ENCODE data around the gene HNRNPA3. TPM values are rescaled to one million over a fixed set of nuclear protein-coding genes. Genes with fewer than 3 reads are reported as not detected.

Gene HNRNPA3
- total and polyA plus RNA-seq, 2 of the 13 experiments (the other 11 are each of a cell fraction or from before 2014, with no cell fraction given): 73.3 to 97.7 TPM

GRCh38 chr2:177263451-177264208 lies 51.0 kb downstream of the HNRNPA3 start (continued):
- TF ChIP-seq SP5 (CRISPR knock-in tag; IDR thresholded peaks at IDR 0.05; ENCODE audit: borderline replicate concordance, low read depth) (peak; percentile 90), NKX3-1 (CRISPR knock-in tag; IDR thresholded peaks at IDR 0.05) (peak; percentile 96), POLR2G (IDR thresholded peaks at IDR 0.05; ENCODE audit: low read depth, low read length) (peak; percentile 88), ZNF784 (CRISPR knock-in tag; IDR thresholded peaks at IDR 0.05; ENCODE audit: borderline replicate concordance) (peak; percentile 90), TEF (CRISPR knock-in tag; IDR thresholded peaks at IDR 0.05) (peak; percentile 36; the same call in 1 of the 2 replicates), ZBTB37 (CRISPR knock-in tag; IDR thresholded peaks at IDR 0.05) (peak; percentile 50; the same call in 1 of the 2 replicates), BCL3 (CRISPR knock-in tag; IDR thresholded peaks at IDR 0.05) (peak; percentile 84), AGO2 (optimal IDR thresholded peaks at IDR 0.05; ENCODE audit: low read depth, low read length) (peak; percentile 99), ZNF775 (CRISPR knock-in tag; IDR thresholded peaks at IDR 0.05; ENCODE audit: borderline replicate concordance) (peak; percentile 58; the same call in 1 of the 2 replicates), STAG1 (CRISPR knock-in tag; IDR thresholded peaks at IDR 0.05) (peak; percentile 77), FOXJ3 (CRISPR knock-in tag; IDR thresholded peaks at IDR 0.05; ENCODE audit: borderline replicate concordance) (peak; percentile 92), TBP (CRISPR knock-in tag; IDR thresholded peaks at IDR 0.05) (no peak), UBTF (CRISPR knock-in tag; IDR thresholded peaks at IDR 0.05) (peak; percentile 100), ATF1 (CRISPR knock-in tag; IDR thresholded peaks at IDR 0.05) (peak; percentile 46; the same call in 1 of the 2 replicates), E2F5 (CRISPR knock-in tag; conservative IDR thresholded peaks at IDR 0.05) (peak; percentile 57; the same call in 1 of the 2 replicates), ZNF709 (CRISPR knock-in tag; IDR thresholded peaks at IDR 0.05) (peak; percentile 92), ATF2 (CRISPR knock-in tag; IDR thresholded peaks at IDR 0.05) (peak; percentile 90)

Data from HepG2 (cell line).